Cardiac fibroblast (primary cell): ENCODE data around the gene HTRA1.

Experiments
- DNase-seq, 2 donors: peaks; one replicate each; pipeline versions ENCODE4 v3.0.0 to v3.0.0-alpha.2; 2010; ENCODE audit warnings: low read depth in 2 of 2
- H3K4me3 ChIP-seq, 2 donors: replicated peaks in 1 of 2; 1 replicate in 1 of 2; 2 replicates in 1 of 2; pipeline ENCODE4 v1.5.1; 2011; ENCODE audit warnings: low read depth in 2 of 2, low read length in 2 of 2, mild to moderate bottlenecking in 2 of 2, moderate library complexity in 1 of 2
- TF ChIP-seq, protein P1 (sequence below): IDR thresholded peaks from one replicate; pipeline ENCODE4 v1.5.1; 2011; ENCODE audit warnings: low read depth, mild to moderate bottlenecking, low read length, inconsistent platforms

The HTRA1 gene

DNA sequence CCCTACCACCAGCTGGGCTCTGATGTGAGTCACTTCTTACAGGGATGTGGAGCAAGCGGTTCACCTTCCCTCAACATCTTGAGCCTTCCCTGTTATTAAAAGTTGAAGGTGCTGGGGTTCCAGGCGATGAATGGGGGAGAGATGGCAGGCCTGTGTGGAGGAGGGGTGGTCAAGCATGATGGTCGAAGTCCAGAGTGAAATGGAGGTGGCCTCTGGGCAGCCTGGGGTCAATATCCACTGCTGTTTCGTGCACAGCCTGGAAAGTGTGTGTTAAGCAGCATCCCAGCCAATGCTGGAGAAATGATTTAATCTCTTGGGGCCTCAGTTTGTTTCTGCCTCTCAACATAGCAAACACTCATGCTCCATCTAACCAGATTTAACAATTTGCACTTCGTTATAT is 65.5 kb downstream of the HTRA1 start:
- DNase-seq: no peak
- TF ChIP-seq, protein P1, sequence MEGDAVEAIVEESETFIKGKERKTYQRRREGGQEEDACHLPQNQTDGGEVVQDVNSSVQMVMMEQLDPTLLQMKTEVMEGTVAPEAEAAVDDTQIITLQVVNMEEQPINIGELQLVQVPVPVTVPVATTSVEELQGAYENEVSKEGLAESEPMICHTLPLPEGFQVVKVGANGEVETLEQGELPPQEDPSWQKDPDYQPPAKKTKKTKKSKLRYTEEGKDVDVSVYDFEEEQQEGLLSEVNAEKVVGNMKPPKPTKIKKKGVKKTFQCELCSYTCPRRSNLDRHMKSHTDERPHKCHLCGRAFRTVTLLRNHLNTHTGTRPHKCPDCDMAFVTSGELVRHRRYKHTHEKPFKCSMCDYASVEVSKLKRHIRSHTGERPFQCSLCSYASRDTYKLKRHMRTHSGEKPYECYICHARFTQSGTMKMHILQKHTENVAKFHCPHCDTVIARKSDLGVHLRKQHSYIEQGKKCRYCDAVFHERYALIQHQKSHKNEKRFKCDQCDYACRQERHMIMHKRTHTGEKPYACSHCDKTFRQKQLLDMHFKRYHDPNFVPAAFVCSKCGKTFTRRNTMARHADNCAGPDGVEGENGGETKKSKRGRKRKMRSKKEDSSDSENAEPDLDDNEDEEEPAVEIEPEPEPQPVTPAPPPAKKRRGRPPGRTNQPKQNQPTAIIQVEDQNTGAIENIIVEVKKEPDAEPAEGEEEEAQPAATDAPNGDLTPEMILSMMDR: no peak
- no peak overlapping the region for H3K4me3 ChIP-seq

DNA sequence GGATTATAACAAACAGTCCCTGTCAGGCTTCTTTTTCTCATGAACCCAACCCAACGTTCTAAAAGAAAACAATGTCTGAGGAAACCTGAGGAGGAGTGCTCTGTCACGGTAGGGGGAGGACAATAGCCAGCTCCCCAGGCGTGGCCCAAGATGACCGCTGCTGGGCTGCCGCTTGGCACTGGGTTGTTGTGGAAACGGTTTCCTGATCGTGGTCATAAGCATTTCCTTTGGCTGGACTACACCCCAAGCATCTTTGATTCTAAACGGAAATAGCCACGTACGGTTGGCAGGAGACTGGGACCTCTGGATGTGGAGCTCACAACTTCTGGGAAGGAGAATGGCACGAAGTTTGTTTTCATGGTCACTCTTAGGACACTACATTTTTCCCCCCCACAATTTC is 68.8 kb downstream of the HTRA1 start:
- H3K4me3 ChIP-seq: no peak overlapping the region
- TF ChIP-seq, protein P1: no peak
- peak; percentile 57 to 65 for DNase-seq

DNA sequence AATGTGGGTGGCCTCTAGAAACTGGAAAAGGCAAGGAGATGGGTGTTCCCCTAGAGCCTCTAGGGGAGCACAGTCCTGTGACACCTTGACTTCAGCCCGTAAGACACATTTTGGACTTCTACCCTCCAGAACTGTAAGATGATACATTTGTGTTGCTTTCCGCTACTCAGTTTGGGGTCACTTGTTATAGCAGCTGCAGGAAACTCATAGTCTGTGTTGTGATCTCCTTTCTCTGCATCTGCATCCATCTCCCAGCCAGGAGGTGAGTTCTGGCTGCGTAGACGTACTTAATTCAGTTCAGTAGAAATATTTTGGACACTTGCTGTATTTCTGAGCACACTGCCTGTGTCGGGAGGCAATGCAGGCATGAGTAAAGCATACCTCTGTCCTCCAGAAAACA is 69.9 kb downstream of the HTRA1 start:
- H3K4me3 ChIP-seq: no peak overlapping the region
- TF ChIP-seq, protein P1: no peak
- DNase-seq: no peak

DNA sequence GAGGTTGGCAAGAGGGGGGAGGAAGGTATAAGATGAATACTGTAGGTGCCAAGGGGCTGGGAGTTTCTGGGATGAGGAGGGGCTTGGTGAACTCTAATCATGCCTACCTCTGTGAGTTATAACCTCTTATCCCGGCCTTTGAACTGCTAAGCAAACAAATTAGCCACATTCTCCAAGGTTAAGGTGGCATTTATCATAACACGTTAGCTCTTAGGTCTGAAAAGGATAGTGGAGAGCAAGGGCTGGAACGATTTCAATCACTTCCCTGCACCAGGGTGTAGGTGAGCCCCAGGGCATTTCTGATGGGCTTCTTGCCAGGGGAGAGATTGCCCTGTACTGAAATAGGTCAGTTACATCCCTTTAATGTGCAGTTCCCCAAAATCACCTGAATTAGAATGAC is 70.6 kb downstream of the HTRA1 start:
- TF ChIP-seq, protein P1: no peak
- no peak overlapping the region for H3K4me3 ChIP-seq
- no peak for DNase-seq

DNA sequence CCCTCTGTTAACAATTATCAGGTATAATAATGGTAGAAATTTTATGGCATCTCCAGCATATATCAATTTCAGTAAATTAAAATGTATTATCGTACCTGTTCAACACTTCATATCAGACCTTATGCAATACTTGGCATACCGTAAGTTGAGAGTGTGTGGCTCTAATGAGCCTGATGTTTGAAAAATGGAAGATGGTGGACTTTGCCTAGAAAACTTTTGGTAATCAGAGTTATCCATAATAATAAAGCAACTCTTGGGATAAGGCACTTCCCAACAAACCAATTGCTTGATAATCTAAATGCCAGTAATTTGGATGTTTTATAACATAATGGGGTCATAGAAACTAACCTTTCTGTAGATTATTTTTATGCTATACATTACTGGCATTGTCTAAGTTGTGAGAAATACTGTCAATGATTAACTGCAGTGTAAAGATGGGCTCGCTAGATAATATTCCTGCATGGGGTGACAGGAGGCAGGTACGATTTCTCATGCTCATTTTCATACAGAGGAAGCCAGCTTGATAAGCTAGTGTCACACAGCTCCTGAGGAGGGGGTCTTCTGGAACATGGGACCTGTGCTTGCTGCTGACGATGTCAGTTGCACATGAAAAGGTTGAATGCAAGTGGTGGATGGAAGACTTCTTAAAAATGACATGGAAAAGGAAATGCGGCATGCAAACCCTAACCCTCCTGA is 71.4 kb downstream of the HTRA1 start:
- no peak for DNase-seq
- TF ChIP-seq, protein P1: no peak
- H3K4me3 ChIP-seq: no peak overlapping the region

DNA sequence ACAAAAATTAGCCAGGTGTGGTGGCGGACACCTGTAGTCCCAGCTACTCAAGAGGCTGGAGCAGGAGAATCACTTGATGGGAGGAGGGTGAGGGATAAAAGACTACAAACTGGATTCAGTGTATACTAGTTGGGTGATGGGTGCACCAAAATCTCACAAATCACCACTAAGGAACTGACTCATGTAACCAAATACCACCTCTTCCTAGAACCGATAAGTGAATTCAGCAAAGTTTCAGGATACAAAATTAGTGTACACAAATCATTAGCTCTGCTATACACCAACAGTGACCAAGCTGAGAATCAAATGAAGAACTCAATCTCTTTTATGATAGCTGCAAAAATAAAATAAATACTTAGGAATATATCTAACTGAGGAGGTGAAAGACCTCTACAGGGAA is 76.2 kb downstream of the HTRA1 start:
- H3K4me3 ChIP-seq: no peak overlapping the region
- TF ChIP-seq, protein P1: no peak
- DNase-seq: no peak

DNA sequence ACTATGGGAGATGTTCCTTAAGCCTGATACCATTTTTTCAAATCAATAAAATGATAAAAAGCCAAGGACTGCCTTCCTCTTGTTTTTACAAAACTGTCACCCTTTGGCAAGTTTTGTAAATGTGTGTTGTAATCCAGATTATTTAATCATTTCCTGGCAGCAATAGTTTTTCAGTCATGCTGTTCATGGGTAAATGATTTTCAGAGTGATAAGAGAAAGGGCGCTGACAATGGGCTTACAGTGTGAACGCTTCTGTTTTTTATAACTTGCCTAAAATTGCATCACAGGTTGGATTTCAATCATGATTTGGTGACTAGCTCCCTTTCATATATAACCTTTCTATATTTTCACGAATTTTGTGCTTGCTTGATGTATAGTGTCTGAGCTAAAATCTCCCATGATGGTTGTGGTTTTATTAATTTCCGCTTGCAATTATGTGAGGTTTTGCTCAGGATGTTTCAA is 80.2 kb downstream of the HTRA1 start:
- DNase-seq: peak; percentile 29 to 46
- TF ChIP-seq, protein P1: no peak
- H3K4me3 ChIP-seq: no peak overlapping the region
